GM12878 (cell line): ENCODE results near the gene ANKRD24. TPM values are rescaled to one million over a fixed set of nuclear protein-coding genes. Genes with fewer than 3 reads are reported as not detected.

Experiments used
- ATAC-seq: fragments of 200-7000 bp; cut with Tn5 transposase; 3 replicates; pipeline ENCODE4 v1.9.1; 2020; ENCODE audit warnings: mild to moderate bottlenecking, moderate library complexity
- BruUV-seq: library from RNA; stranded (reverse); fragments of 400-500 nt; replicated peaks from 2 replicates; lab custom pipeline; 2021; lab: Mats Ljungman, UMichigan
- CTCF ChIA-PET: fragments of 300-600 bp; sonication (Branson Sonifier 250); formaldehyde crosslinking; extraction: SDS; loops from one replicate; lab custom pipeline; 2021; ENCODE audit warnings: inconsistent platforms; lab: Yijun Ruan, JAX
- POLR2A ChIA-PET: fragments of 350-600 bp; formaldehyde crosslinking; extraction: SDS; loops from one replicate; lab custom pipeline; 2021; ENCODE audit warnings: inconsistent platforms; lab: Charles Lee
- RAD21 ChIA-PET: fragments of 300-600 bp; sonication (Branson Sonifier 250); formaldehyde crosslinking; loops from one replicate; lab custom pipeline; 2023; ENCODE audit warnings: antibody characterized with exemption; ENCODE audit not compliant: unreplicated experiment; lab: Charles Lee
- SMC1A ChIA-PET: fragments of 300-600 bp; sonication (Branson Sonifier 250); formaldehyde crosslinking; loops from one replicate; lab custom pipeline; 2023; ENCODE audit not compliant: unreplicated experiment, uncharacterized antibody; lab: Charles Lee
- DNase-seq: peaks from one replicate; pipeline ENCODE4 v3.0.0-alpha.2; 2011; ENCODE audit warnings: low read depth, low spot score
- FAIRE-seq: peaks from 3 replicates; lab custom pipeline; 2011; peaks lifted over from hg19 to GRCh38; lab: Jason Lieb, UNC
- H2AFZ ChIP-seq: 2 replicates; pipeline ENCODE4 v1.6.0; 2011; ENCODE audit warnings: low read depth, low read length, control low read depth; ENCODE audit not compliant: control insufficient read depth
- H3K27ac ChIP-seq: 2 replicates; pipeline ENCODE4 v1.5.1; 2011; ENCODE audit warnings: control low read depth; ENCODE audit not compliant: control insufficient read depth, insufficient read depth
- H3K27me3 ChIP-seq, 2 experiments: replicated peaks in 1 of 2; 2 replicates each; pipeline versions ENCODE4 v1.6.0 to v1.6.1; 2011; ENCODE audit warnings: low read length in 1 of 2; ENCODE audit not compliant: control insufficient read depth in 2 of 2, insufficient read depth in 2 of 2
- H3K36me3 ChIP-seq, 2 experiments: 2 replicates each; pipeline ENCODE4 v1.5.1; 2011; ENCODE audit warnings: low read length in 1 of 2; ENCODE audit not compliant: control insufficient read depth in 2 of 2, insufficient read depth in 2 of 2
- H3K4me1 ChIP-seq: 2 replicates; pipeline ENCODE4 v1.6.1; 2011; ENCODE audit warnings: mild to moderate bottlenecking, low read length, moderate library complexity, mixed read lengths; ENCODE audit not compliant: control insufficient read depth, insufficient read depth
- H3K4me2 ChIP-seq: 2 replicates; pipeline ENCODE4 v1.6.0; 2011; ENCODE audit warnings: control low read depth; ENCODE audit not compliant: control insufficient read depth, insufficient read depth
- H3K4me3 ChIP-seq: fragments of 200-600 bp; sonication (generic); 2 replicates; pipeline ENCODE4 v1.5.1; 2016
- H3K79me2 ChIP-seq: 2 replicates; pipeline ENCODE4 v1.6.0; 2011; ENCODE audit warnings: low read length; ENCODE audit not compliant: control insufficient read depth, insufficient read depth
- H3K9ac ChIP-seq: 2 replicates; pipeline ENCODE4 v1.8.0; 2011; ENCODE audit warnings: low read length, control low read depth, mixed read lengths; ENCODE audit not compliant: control insufficient read depth, insufficient read depth
- H3K9me3 ChIP-seq: replicated peaks from 3 replicates; pipeline ENCODE4 v1.5.1; 2011; ENCODE audit warnings: mild to moderate bottlenecking, low read length; ENCODE audit not compliant: control insufficient read depth, insufficient read depth
- H4K20me1 ChIP-seq: 2 replicates; pipeline ENCODE4 v1.6.0; 2011; ENCODE audit not compliant: control insufficient read depth, insufficient read depth
- E2F4 ChIP-seq: IDR thresholded peaks from 2 replicates; pipeline ENCODE4 v1.6.1; 2012; ENCODE audit warnings: low read depth, low read length, improper control_type of control experiment
- IKZF1 ChIP-seq: fragments of 450-650 bp; conservative IDR thresholded peaks from 2 replicates; pipeline ENCODE4 v1.6.1; 2017; ENCODE audit warnings: antibody characterized with exemption, mild to moderate bottlenecking
- IRF4 ChIP-seq: IDR thresholded peaks from 2 replicates; pipeline ENCODE4 v1.6.1; 2011; ENCODE audit warnings: low read depth, low read length
- MYC ChIP-seq: IDR thresholded peaks from 2 replicates; pipeline ENCODE4 v1.6.1; 2011; ENCODE audit warnings: mild to moderate bottlenecking, low read length, moderate library complexity, inconsistent platforms; ENCODE audit not compliant: insufficient read depth, insufficient replicate concordance, insufficient read length, severe bottlenecking
- PRDM15 ChIP-seq: fragments of 450-650 bp; formaldehyde crosslinking; IDR thresholded peaks from 2 replicates; pipeline ENCODE4 v1.4.0; 2020; ENCODE audit warnings: mild to moderate bottlenecking, moderate library complexity
- RB1 ChIP-seq: fragments of 450-650 bp; formaldehyde crosslinking; IDR thresholded peaks from 2 replicates; pipeline ENCODE4 v1.6.1; 2017; ENCODE audit warnings: mild to moderate bottlenecking, borderline replicate concordance
- SIX5 ChIP-seq: IDR thresholded peaks from 2 replicates; pipeline ENCODE4 v1.6.1; 2011; ENCODE audit warnings: mild to moderate bottlenecking, low read depth, low read length, moderate library complexity; ENCODE audit not compliant: severe bottlenecking
- STAT1 ChIP-seq: fragments of 450-650 bp; conservative IDR thresholded peaks from 2 replicates; pipeline ENCODE4 v1.6.1; 2014; ENCODE audit warnings: antibody characterized with exemption, mild to moderate bottlenecking
- ZNF592 ChIP-seq: fragments of 450-650 bp; IDR thresholded peaks from 2 replicates; pipeline ENCODE4 v1.6.1; 2017; ENCODE audit warnings: mild to moderate bottlenecking, moderate library complexity
- WGBS: methylation state at CpG from one replicate; pipeline ENCODE4 v1.1.6; 2016; ENCODE audit warnings: low lambda C conversion rate; ENCODE audit not compliant: insufficient replicate concordance, insufficient coverage; ENCODE audit errors: missing lambda C conversion rate; 5-methylcytosine and 5-hydroxymethylcytosine counted together
- in situ Hi-C: fragments of 300-500 bp; cut with MboI; formaldehyde crosslinking; loops from 9 replicates; pipeline ENCODE4 v1.14.3; 2018; ENCODE audit warnings: mixed read lengths
- intact Hi-C: fragments of 100-400 bp; cut with micrococcal nuclease; formaldehyde crosslinking; loops from one replicate; pipeline ENCODE4 v1.14.2; 2022; ENCODE audit not compliant: unreplicated experiment
- polyA plus RNA-seq, 11 experiments: library from polyadenylated mRNA; depleted of rRNA in 4 of 11; unstranded in 6 of 11; stranded (reverse) in 5 of 11; fragments of >200 nt; fragmentation: Nextera tagmentation in 4 of 11; fragmentation: Illumina TruSeq in 1 of 11; extraction: Ambion mirVana in 4 of 11; extraction: Trizol in 1 of 11; gene quantifications; 1 replicate in 1 of 11; 2 replicates in 10 of 11; pipeline versions ENCODE4 v1.2.1 to v1.2.3, GENCODE V29; 2011 to 2016; ENCODE audit warnings: inconsistent platforms in 2 of 11, missing spikeins in 2 of 11, low read depth in 1 of 11
- total RNA-seq, 4 experiments: library from RNA; depleted of rRNA in 3 of 4; stranded (reverse); fragments of >200 nt in 3 of 4; fragmentation: Illumina TruSeq in 1 of 4; extraction: Trizol in 1 of 4; gene quantifications; 2 replicates each; pipeline versions ENCODE4 v1.2.1 to v1.2.3, GENCODE V29; 2013 to 2021

Gene ANKRD24
- total and polyA plus RNA-seq, 10 of the 15 experiments (the other 5 are each of a cell fraction or from before 2014, with no cell fraction given), result 0.02 to 0.59 (median 0.35) TPM; not detected in 1

- peaks cover 14% of the 10 kb centered on the region for H3K79me2 ChIP-seq
- in situ Hi-C loops, result loop anchor here (5.0 kb wide), 1 partner anchor 198 kb away; the partner anchor contains the start of gene EEF2
- intact Hi-C loops, result loop anchor here (10.0 kb wide), 1 partner anchor 120 kb away; the partner anchor contains the start of gene ZBTB7A
- H3K4me1 ChIP-seq, result peaks cover 15% of the 10 kb centered on the region
- no TSS peak for BruUV-seq
- 0 out of 2 replicates have a peak, but pooled peaks cover 2% of the 10 kb centered on the region for H4K20me1 ChIP-seq
- H3K36me3 ChIP-seq, result no peaks in the 10 kb centered on the region
- ATAC-seq, result no peak
- ChIA-PET POLR2A (no interaction called here), CTCF (interaction anchor here (0.7 to 2.2 kb wide), 4 partner anchors 16 to 199 kb away, joined by 3 to 9 read pairs (median 4); partner anchors contain the start of gene EEF2), SMC1A (no interaction called here), RAD21 (interaction anchor here (0.8 to 1.2 kb wide), 2 partner anchors 45 to 197 kb away, joined by 4 to 6 read pairs; no protein-coding TSS in a partner anchor)
- no peak overlapping the region for H3K4me3 ChIP-seq
- no peak overlapping the region for H2AFZ ChIP-seq
- H3K27me3 ChIP-seq, result no peaks in the 10 kb centered on the region
- H3K9ac ChIP-seq, result no peak overlapping the region
- FAIRE-seq, result no peak
- DNase-seq, result no peak
- 79% methylated on average over 2 of the region's 2 CpGs for WGBS
- H3K4me2 ChIP-seq, result no peak overlapping the region
- no peaks in the 10 kb centered on the region for H3K9me3 ChIP-seq
- H3K27ac ChIP-seq, result no peak overlapping the region
- TF ChIP-seq SIX5 (no peak), PRDM15 (CRISPR knock-in tag) (no peak), IKZF1 (no peak), E2F4 (no peak), STAT1 (no peak), RB1 (no peak), IRF4 (no peak), ZNF592 (no peak), MYC (no peak)
These were observed 2.3 kb downstream of the ANKRD24 start for GRCh38 chr19:4184718-4185352.
